Measurements from ENCODE around the gene NUDT11.

- no peak for TF ChIP-seq EHMT2 (IDR thresholded peaks at IDR 0.05; ENCODE audit: low read depth)
- peak; percentile 38 for TF ChIP-seq CTCF (IDR thresholded peaks at IDR 0.05)
- TF ChIP-seq BHLHE40 (IDR thresholded peaks at IDR 0.05; ENCODE audit: low read depth, low read length), result no peak
- no peak for TF ChIP-seq POLR2A (IDR thresholded peaks at IDR 0.05; ENCODE audit: low read length)
- no peak for TF ChIP-seq MYC (IDR thresholded peaks at IDR 0.05; ENCODE audit: borderline replicate concordance, low read length)
- peak in 1 of 2 experiments; percentile 30; a peak in 3 of 5 replicates for TF ChIP-seq RAD21 (conservative IDR thresholded peaks at IDR 0.05 in 1 of 2, IDR thresholded peaks at IDR 0.05 in 1 of 2)
- TF ChIP-seq SREBF2 (IDR thresholded peaks at IDR 0.05), result no peak
- no peak for TF ChIP-seq HEYL (CRISPR knock-in tag; IDR thresholded peaks at IDR 0.05)
- TF ChIP-seq, protein P1, sequence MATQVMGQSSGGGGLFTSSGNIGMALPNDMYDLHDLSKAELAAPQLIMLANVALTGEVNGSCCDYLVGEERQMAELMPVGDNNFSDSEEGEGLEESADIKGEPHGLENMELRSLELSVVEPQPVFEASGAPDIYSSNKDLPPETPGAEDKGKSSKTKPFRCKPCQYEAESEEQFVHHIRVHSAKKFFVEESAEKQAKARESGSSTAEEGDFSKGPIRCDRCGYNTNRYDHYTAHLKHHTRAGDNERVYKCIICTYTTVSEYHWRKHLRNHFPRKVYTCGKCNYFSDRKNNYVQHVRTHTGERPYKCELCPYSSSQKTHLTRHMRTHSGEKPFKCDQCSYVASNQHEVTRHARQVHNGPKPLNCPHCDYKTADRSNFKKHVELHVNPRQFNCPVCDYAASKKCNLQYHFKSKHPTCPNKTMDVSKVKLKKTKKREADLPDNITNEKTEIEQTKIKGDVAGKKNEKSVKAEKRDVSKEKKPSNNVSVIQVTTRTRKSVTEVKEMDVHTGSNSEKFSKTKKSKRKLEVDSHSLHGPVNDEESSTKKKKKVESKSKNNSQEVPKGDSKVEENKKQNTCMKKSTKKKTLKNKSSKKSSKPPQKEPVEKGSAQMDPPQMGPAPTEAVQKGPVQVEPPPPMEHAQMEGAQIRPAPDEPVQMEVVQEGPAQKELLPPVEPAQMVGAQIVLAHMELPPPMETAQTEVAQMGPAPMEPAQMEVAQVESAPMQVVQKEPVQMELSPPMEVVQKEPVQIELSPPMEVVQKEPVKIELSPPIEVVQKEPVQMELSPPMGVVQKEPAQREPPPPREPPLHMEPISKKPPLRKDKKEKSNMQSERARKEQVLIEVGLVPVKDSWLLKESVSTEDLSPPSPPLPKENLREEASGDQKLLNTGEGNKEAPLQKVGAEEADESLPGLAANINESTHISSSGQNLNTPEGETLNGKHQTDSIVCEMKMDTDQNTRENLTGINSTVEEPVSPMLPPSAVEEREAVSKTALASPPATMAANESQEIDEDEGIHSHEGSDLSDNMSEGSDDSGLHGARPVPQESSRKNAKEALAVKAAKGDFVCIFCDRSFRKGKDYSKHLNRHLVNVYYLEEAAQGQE (IDR thresholded peaks at IDR 0.05), result no peak
- TF ChIP-seq, protein P2, sequence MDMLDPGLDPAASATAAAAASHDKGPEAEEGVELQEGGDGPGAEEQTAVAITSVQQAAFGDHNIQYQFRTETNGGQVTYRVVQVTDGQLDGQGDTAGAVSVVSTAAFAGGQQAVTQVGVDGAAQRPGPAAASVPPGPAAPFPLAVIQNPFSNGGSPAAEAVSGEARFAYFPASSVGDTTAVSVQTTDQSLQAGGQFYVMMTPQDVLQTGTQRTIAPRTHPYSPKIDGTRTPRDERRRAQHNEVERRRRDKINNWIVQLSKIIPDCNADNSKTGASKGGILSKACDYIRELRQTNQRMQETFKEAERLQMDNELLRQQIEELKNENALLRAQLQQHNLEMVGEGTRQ (IDR thresholded peaks at IDR 0.05), result no peak
- no peak for TF ChIP-seq KDM1A (IDR thresholded peaks at IDR 0.05; ENCODE audit: low read depth)
Measured at GRCh38 chrX:51461053-51462044, 35.0 kb downstream of the NUDT11 start.
